Natural killer cell (primary cell): ENCODE results near the gene MTNR1A. TPM values are rescaled to one million over a fixed set of nuclear protein-coding genes. Genes with fewer than 3 reads are reported as not detected.

Experiments
- ATAC-seq, 3 donors: fragments of 150-1000 bp in 2 of 3; fragments of 200-7000 bp in 1 of 3; cut with Tn5 transposase; 1 replicate in 1 of 3; 2 replicates in 2 of 3; pipeline ENCODE4 v1.10.0; 2021; ENCODE audit warnings: mild to moderate bottlenecking in 2 of 3, moderate library complexity in 2 of 3
- DNase-seq, 2 donors: peaks; one replicate each; pipeline versions ENCODE4 v3.0.0 to v3.0.0-alpha.2; 2013 to 2021; ENCODE audit warnings: mixed read lengths in 1 of 2
- H3K27ac ChIP-seq: one replicate; pipeline ENCODE4 v1.5.1; 2013; ENCODE audit warnings: mild to moderate bottlenecking, low read length
- H3K27me3 ChIP-seq: one replicate; pipeline ENCODE4 v1.6.1; 2013; ENCODE audit warnings: low read length; ENCODE audit not compliant: control insufficient read depth, insufficient read depth
- H3K36me3 ChIP-seq: one replicate; pipeline ENCODE4 v1.6.1; 2013; ENCODE audit warnings: low read length; ENCODE audit not compliant: control insufficient read depth, insufficient read depth
- H3K4me1 ChIP-seq: one replicate; pipeline ENCODE4 v1.6.1; 2013; ENCODE audit warnings: low read length; ENCODE audit not compliant: control insufficient read depth, insufficient read depth
- H3K4me3 ChIP-seq: one replicate; pipeline ENCODE4 v1.5.1; 2013; ENCODE audit warnings: low read length
- H3K9me3 ChIP-seq: one replicate; pipeline ENCODE4 v1.6.1; 2013; ENCODE audit warnings: low read length; ENCODE audit not compliant: control insufficient read depth, insufficient read depth
- H3K27ac Mint-ChIP-seq, 2 donors: one replicate each; pipeline ENCODE4 v1.8.0; 2022; ENCODE audit warnings: mild to moderate bottlenecking in 2 of 2, mixed read lengths in 2 of 2, moderate library complexity in 1 of 2
- H3K27me3 Mint-ChIP-seq, 2 donors: one replicate each; pipeline ENCODE4 v1.8.0; 2022; ENCODE audit warnings: low read depth in 2 of 2, mixed read lengths in 2 of 2
- H3K36me3 Mint-ChIP-seq: one replicate; pipeline ENCODE4 v1.8.0; 2022; ENCODE audit warnings: mixed read lengths
- H3K4me1 Mint-ChIP-seq, 2 donors: one replicate each; pipeline ENCODE4 v1.8.0; 2022; ENCODE audit warnings: mixed read lengths in 2 of 2
- H3K4me3 Mint-ChIP-seq: one replicate; pipeline ENCODE4 v1.8.0; 2022; ENCODE audit warnings: mild to moderate bottlenecking, moderate library complexity, mixed read lengths
- H3K9me3 Mint-ChIP-seq, 2 donors: one replicate each; pipeline ENCODE4 v1.8.0; 2022; ENCODE audit warnings: mixed read lengths in 2 of 2
- CTCF ChIP-seq: fragments of 200-600 bp; IDR thresholded peaks from one replicate; pipeline ENCODE4 v1.8.0; 2022; ENCODE audit warnings: antibody characterized with exemption
- WGBS: methylation state at CpG from one replicate; pipeline ENCODE4 v1.1.7; 2013; ENCODE audit warnings: missing lambda C conversion rate; ENCODE audit not compliant: insufficient coverage; 5-methylcytosine and 5-hydroxymethylcytosine counted together
- intact Hi-C: fragments of 100-400 bp; cut with micrococcal nuclease; formaldehyde crosslinking; loops from one replicate; pipeline ENCODE4 v1.14.2; 2022
- total RNA-seq, 4 donors: library from RNA; stranded (reverse); fragments of 120-200 nt in 1 of 4; gene quantifications; one replicate each; pipeline versions ENCODE4 v1.2.3 to v1.2.4, GENCODE V29; 2013 to 2022

Gene MTNR1A
- total RNA-seq, 3 donors from 2014 or later (not counting 1 experiment from before 2014, with no cell fraction given), result not detected

DNA sequence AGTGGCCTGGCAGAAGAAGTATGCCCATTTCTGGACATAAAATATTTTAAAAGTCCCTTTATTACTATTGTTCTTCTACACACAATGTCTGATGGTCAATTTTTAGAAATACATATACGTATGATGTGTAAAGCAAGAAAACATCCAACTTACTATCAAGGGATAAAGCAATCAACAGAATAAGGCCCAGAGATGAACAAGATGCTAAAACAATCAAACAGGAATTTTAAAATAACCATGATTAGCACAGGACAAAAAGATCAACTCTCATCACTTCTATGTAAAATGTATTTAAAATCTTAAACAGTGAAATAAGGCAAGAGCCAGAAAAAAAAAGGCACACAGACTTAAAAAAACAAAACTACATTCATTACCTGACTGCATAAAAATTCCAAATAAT lies 60.9 kb downstream of the MTNR1A start:
- Histone ChIP-seq H3K27ac (no peak overlapping the region), H3K4me1 (no peaks in the 10 kb centered on the region), H3K36me3 (no peaks in the 10 kb centered on the region), H3K27me3 (no peaks in the 10 kb centered on the region), H3K9me3 (peaks cover 16% of the 10 kb centered on the region), H3K4me3 (no peak overlapping the region)
- DNase-seq, result no peak
- no peak for ATAC-seq
- peaks cover 18% of the 10 kb centered on the region in 2 donors for H3K9me3 Mint-ChIP-seq
- no peaks in the 10 kb centered on the region for H3K4me1 Mint-ChIP-seq
- H3K4me3 Mint-ChIP-seq, result no peak overlapping the region
- intact Hi-C loops, result no loop called here
- H3K27ac Mint-ChIP-seq, result no peak overlapping the region
- no peaks in the 10 kb centered on the region for H3K36me3 Mint-ChIP-seq
- 100% methylated on average over 1 of the region's 1 CpG for WGBS
- TF ChIP-seq CTCF, result no peak
- H3K27me3 Mint-ChIP-seq, result no peaks in the 10 kb centered on the region

GRCh38 chr4:186487726-186488125 lies 67.6 kb downstream of the MTNR1A start:
- WGBS, result 74% methylated on average over 5 of the region's 9 CpGs
- no peaks in the 10 kb centered on the region for H3K36me3 ChIP-seq
- H3K27me3 Mint-ChIP-seq, result no peaks in the 10 kb centered on the region

GRCh38 chr4:186486172-186486571 lies 69.2 kb downstream of the MTNR1A start:
- H3K27me3 ChIP-seq, result no peaks in the 10 kb centered on the region
- whole genome bisulfite sequencing, result 78% methylated on average over 11 of the region's 11 CpGs
- ATAC-seq (no peak), DNase-seq (no peak)
- no peaks in the 10 kb centered on the region for H3K4me1 Mint-ChIP-seq
- H3K27me3 Mint-ChIP-seq, result no peaks in the 10 kb centered on the region
- no peaks in the 10 kb centered on the region for H3K36me3 Mint-ChIP-seq
- intact Hi-C loops, result no loop called here
- no peak overlapping the region for H3K4me3 Mint-ChIP-seq
- no peak for TF ChIP-seq CTCF
- H3K27ac Mint-ChIP-seq, result no peak overlapping the region
- H3K27ac ChIP-seq, result no peak overlapping the region
- no peak overlapping the region for H3K4me3 ChIP-seq
- H3K36me3 ChIP-seq, result no peaks in the 10 kb centered on the region
- H3K4me1 ChIP-seq, result no peaks in the 10 kb centered on the region
- H3K9me3 Mint-ChIP-seq, result peaks cover 10 to 14% of the 10 kb centered on the region in 2 donors
- peaks cover 8% of the 10 kb centered on the region for H3K9me3 ChIP-seq

More at GRCh38 chr4:186487726-186488125, 67.6 kb downstream of the MTNR1A start:
- H3K4me1 Mint-ChIP-seq, result no peaks in the 10 kb centered on the region
- Histone ChIP-seq H3K27ac (no peak overlapping the region), H3K9me3 (peaks cover 15% of the 10 kb centered on the region), H3K4me1 (no peaks in the 10 kb centered on the region), H3K27me3 (no peaks in the 10 kb centered on the region), H3K4me3 (no peak overlapping the region)
- H3K36me3 Mint-ChIP-seq, result no peaks in the 10 kb centered on the region
- DNase-seq (no peak), ATAC-seq (no peak)
- no peak overlapping the region for H3K27ac Mint-ChIP-seq
- no peak overlapping the region for H3K4me3 Mint-ChIP-seq
- intact Hi-C loops, result no loop called here
- no peak for TF ChIP-seq CTCF
- peaks cover 17 to 18% of the 10 kb centered on the region in 2 donors for H3K9me3 Mint-ChIP-seq

- intact Hi-C loops, result no loop called here
- Mint-ChIP-seq H3K9me3 (peaks cover 7 to 11% of the 10 kb centered on the region in 2 donors), H3K4me3 (no peak overlapping the region), H3K36me3 (no peaks in the 10 kb centered on the region), H3K4me1 (no peaks in the 10 kb centered on the region), H3K27ac (no peak overlapping the region), H3K27me3 (no peaks in the 10 kb centered on the region)
- H3K27me3 ChIP-seq, result no peaks in the 10 kb centered on the region
- DNase-seq (no peak), ATAC-seq (no peak)
- no peaks in the 10 kb centered on the region for H3K4me1 ChIP-seq
- WGBS, result 66% methylated on average over 14 of the region's 14 CpGs
- no peak overlapping the region for H3K27ac ChIP-seq
- H3K9me3 ChIP-seq, result peaks cover 8% of the 10 kb centered on the region
- no peak for TF ChIP-seq CTCF
- no peaks in the 10 kb centered on the region for H3K36me3 ChIP-seq
- H3K4me3 ChIP-seq, result no peak overlapping the region
Observed at GRCh38 chr4:186485561-186486062, 69.8 kb downstream of the MTNR1A start.
